AG04450 (cell line): Measurements from ENCODE around the gene TSPAN1. TPM values are rescaled to one million over a fixed set of nuclear protein-coding genes. Genes with fewer than 3 reads are reported as not detected.

Experiments
- CTCF ChIA-PET: fragments of 300-600, 350-600 bp; formaldehyde crosslinking; extraction: SDS; loops from one replicate; lab custom pipeline; 2022; ENCODE audit warnings: antibody characterized with exemption, inconsistent platforms; lab: Charles Lee
- POLR2A ChIA-PET: fragments of 350-600 bp; formaldehyde crosslinking; extraction: SDS; loops from one replicate; lab custom pipeline; 2021; ENCODE audit warnings: antibody characterized with exemption, inconsistent platforms; lab: Yijun Ruan, JAX
- DNase-seq: peaks from one replicate; pipeline ENCODE4 v3.0.0-alpha.2; 2011; ENCODE audit warnings: low read depth, low spot score
- H3K27ac ChIP-seq: one replicate; pipeline ENCODE4 v1.5.1; 2012; ENCODE audit warnings: low read depth, low read length, control low read depth
- H3K27me3 ChIP-seq: one replicate; pipeline ENCODE4 v1.6.0; 2012; ENCODE audit warnings: low read length; ENCODE audit not compliant: control insufficient read depth, insufficient read depth
- H3K4me3 ChIP-seq: 2 replicates; pipeline ENCODE4 v1.5.1; 2011; ENCODE audit warnings: mild to moderate bottlenecking, low read depth, low read length, control low read depth
- H3K9me3 ChIP-seq: 2 replicates; pipeline ENCODE4 v1.5.1; 2012; ENCODE audit warnings: low read length; ENCODE audit not compliant: control insufficient read depth, insufficient read depth
- CTCF ChIP-seq: IDR thresholded peaks from 2 replicates; pipeline ENCODE4 v1.5.1; 2011; ENCODE audit warnings: low read depth, low read length, control low read depth, inconsistent platforms
- polyA plus RNA-seq: library from polyadenylated mRNA; depleted of rRNA; stranded (reverse); fragments of >200 nt; gene quantifications from 2 replicates; pipeline ENCODE4 v1.2.3, GENCODE V29; 2011

TSPAN1 gene
- polyA plus RNA-seq, 1 experiment = 0.43 TPM

GRCh38 chr1:46197964-46198811, 23.3 kb downstream of the TSPAN1 start, which contains the start of gene POMGNT1:
Gene POMGNT1 (minus strand): TSS chr1:46198434. CDS start chr1:46197821, 613 bp downstream.
- DNase-seq = no peak
- CTCF ChIA-PET = interaction anchor here (0.6 to 2.7 kb wide), 3 partner anchors 25 to 162 kb away, joined by 3 to 9 read pairs (median 4); no protein-coding TSS in a partner anchor
- peak within 1 kb of the TSS; percentile 39 for H3K27ac ChIP-seq
- POLR2A ChIA-PET = interaction anchor here (0.6 to 1.1 kb wide), 2 partner anchors 66 to 681 kb away, joined by 3 to 10 read pairs; partner anchors contain the start of gene PIK3R3
- no peaks in the 10 kb centered on the region for H3K27me3 ChIP-seq
- H3K9me3 ChIP-seq = no peaks in the 10 kb centered on the region
- TF ChIP-seq CTCF = peak; percentile 7; the same call in 1 of the 2 replicates
- H3K4me3 ChIP-seq = peak within 1 kb of the TSS; percentile 92

- TF ChIP-seq CTCF = no peak
- no peak overlapping the region for H3K4me3 ChIP-seq
- H3K27me3 ChIP-seq = no peaks in the 10 kb centered on the region
- CTCF ChIA-PET = interaction anchor here (2.7 kb wide), 1 partner anchor 24 kb away, joined by 9 read pairs; no protein-coding TSS in a partner anchor
- DNase-seq = no peak
- no peaks in the 10 kb centered on the region; the same call in 1 of the 2 replicates for H3K9me3 ChIP-seq
- POLR2A ChIA-PET = interaction anchor here (1.1 kb wide), 1 partner anchor 67 kb away, joined by 3 read pairs; the partner anchor contains the start of gene PIK3R3
- no peak overlapping the region for H3K27ac ChIP-seq
Measured at GRCh38 chr1:46199233-46199749, 24.4 kb downstream of the TSPAN1 start.

- TF ChIP-seq CTCF = no peak
- Histone ChIP-seq H3K27ac (no peak overlapping the region), H3K4me3 (peak overlapping the region; percentile 88), H3K27me3 (no peaks in the 10 kb centered on the region), H3K9me3 (no peaks in the 10 kb centered on the region; the same call in 1 of the 2 replicates)
- DNase-seq = no peak
- ChIA-PET POLR2A (interaction anchor here (1.4 kb wide), 1 partner anchor 21 kb away, joined by 6 read pairs; no protein-coding TSS in a partner anchor), CTCF (interaction anchor here (1.4 to 2.3 kb wide), 2 partner anchors 20 kb away, joined by 6 to 16 read pairs; no protein-coding TSS in a partner anchor)
Measured at GRCh38 chr1:46203738-46204405, 29.0 kb downstream of the TSPAN1 start.

GRCh38 chr1:46204406-46204742, 29.5 kb downstream of the TSPAN1 start:
- ChIA-PET POLR2A (no interaction called here), CTCF (interaction anchor here (1.4 kb wide), 1 partner anchor 19 kb away, joined by 6 read pairs; no protein-coding TSS in a partner anchor)
- Histone ChIP-seq H3K27ac (no peak overlapping the region), H3K4me3 (peak overlapping the region; percentile 88), H3K9me3 (no peaks in the 10 kb centered on the region; the same call in 1 of the 2 replicates), H3K27me3 (no peaks in the 10 kb centered on the region)
- no peak for DNase-seq
- TF ChIP-seq CTCF = no peak
